Calu3 (cell line): ENCODE results near the gene ANP32B. TPM values are rescaled to one million over a fixed set of nuclear protein-coding genes. Genes with fewer than 3 reads are reported as not detected.

Source experiments
- BruUV-seq: library from RNA; stranded (reverse); fragments of 400-500 nt; replicated peaks from 2 replicates; lab custom pipeline; 2021; lab: Mats Ljungman, UMichigan
- CTCF ChIA-PET: fragments of 300-600 bp; sonication (Branson Sonifier 250); formaldehyde crosslinking; loops from one replicate; lab custom pipeline; 2022; ENCODE audit warnings: antibody characterized with exemption; lab: Charles Lee
- DNase-seq: peaks from one replicate; pipeline ENCODE4 v3.0.0; 2022
- H3K27ac Mint-ChIP-seq: one replicate; pipeline ENCODE4 v1.8.0; 2022; ENCODE audit warnings: mixed read lengths; ENCODE audit not compliant: unreplicated experiment
- H3K27me3 Mint-ChIP-seq: one replicate; pipeline ENCODE4 v1.8.0; 2022; ENCODE audit warnings: mixed read lengths; ENCODE audit not compliant: unreplicated experiment
- H3K36me3 Mint-ChIP-seq: one replicate; pipeline ENCODE4 v1.8.0; 2022; ENCODE audit warnings: mild to moderate bottlenecking, moderate library complexity, mixed read lengths; ENCODE audit not compliant: insufficient read depth, unreplicated experiment
- H3K4me1 Mint-ChIP-seq: one replicate; pipeline ENCODE4 v1.8.0; 2022; ENCODE audit warnings: mild to moderate bottlenecking, low read depth, mixed read lengths; ENCODE audit not compliant: unreplicated experiment
- H3K4me3 Mint-ChIP-seq: one replicate; pipeline ENCODE4 v1.8.0; 2022; ENCODE audit warnings: mild to moderate bottlenecking, low read depth, moderate library complexity, mixed read lengths; ENCODE audit not compliant: unreplicated experiment
- H3K9me3 Mint-ChIP-seq: one replicate; pipeline ENCODE4 v1.8.0; 2022; ENCODE audit warnings: low read depth, mixed read lengths; ENCODE audit not compliant: unreplicated experiment
- intact Hi-C: fragments of 100-400 bp; cut with micrococcal nuclease; formaldehyde crosslinking; loops from one replicate; pipeline ENCODE4 v1.10.0; 2022; ENCODE audit not compliant: unreplicated experiment
- total RNA-seq: library from RNA; stranded (reverse); gene quantifications from 2 replicates; pipeline ENCODE4 v1.2.3, GENCODE V29; 2022
- TF ChIP-seq, protein P1 (sequence below): fragments of 200-600 bp; IDR thresholded peaks from one replicate; pipeline ENCODE4 v1.8.0; 2022; ENCODE audit warnings: antibody characterized with exemption; ENCODE audit not compliant: unreplicated experiment

ANP32B gene
- total RNA-seq, 1 experiment from 2014 or later: 135 TPM

- H3K9me3 Mint-ChIP-seq: no peaks in the 10 kb centered on the region
- no TSS peak for BruUV-seq
- no peaks in the 10 kb centered on the region for H3K27me3 Mint-ChIP-seq
- no peak overlapping the region for H3K4me3 Mint-ChIP-seq
- intact Hi-C loops: no loop called here
- H3K4me1 Mint-ChIP-seq: peaks cover 7% of the 10 kb centered on the region
- CTCF ChIA-PET: no interaction called here
- TF ChIP-seq, protein P1, sequence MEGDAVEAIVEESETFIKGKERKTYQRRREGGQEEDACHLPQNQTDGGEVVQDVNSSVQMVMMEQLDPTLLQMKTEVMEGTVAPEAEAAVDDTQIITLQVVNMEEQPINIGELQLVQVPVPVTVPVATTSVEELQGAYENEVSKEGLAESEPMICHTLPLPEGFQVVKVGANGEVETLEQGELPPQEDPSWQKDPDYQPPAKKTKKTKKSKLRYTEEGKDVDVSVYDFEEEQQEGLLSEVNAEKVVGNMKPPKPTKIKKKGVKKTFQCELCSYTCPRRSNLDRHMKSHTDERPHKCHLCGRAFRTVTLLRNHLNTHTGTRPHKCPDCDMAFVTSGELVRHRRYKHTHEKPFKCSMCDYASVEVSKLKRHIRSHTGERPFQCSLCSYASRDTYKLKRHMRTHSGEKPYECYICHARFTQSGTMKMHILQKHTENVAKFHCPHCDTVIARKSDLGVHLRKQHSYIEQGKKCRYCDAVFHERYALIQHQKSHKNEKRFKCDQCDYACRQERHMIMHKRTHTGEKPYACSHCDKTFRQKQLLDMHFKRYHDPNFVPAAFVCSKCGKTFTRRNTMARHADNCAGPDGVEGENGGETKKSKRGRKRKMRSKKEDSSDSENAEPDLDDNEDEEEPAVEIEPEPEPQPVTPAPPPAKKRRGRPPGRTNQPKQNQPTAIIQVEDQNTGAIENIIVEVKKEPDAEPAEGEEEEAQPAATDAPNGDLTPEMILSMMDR: no peak
- peaks cover 33% of the 10 kb centered on the region for H3K36me3 Mint-ChIP-seq
- H3K27ac Mint-ChIP-seq: no peak overlapping the region
- DNase-seq: no peak
Observed at GRCh38 chr9:97997330-97998276, 14.5 kb downstream of the ANP32B start.

DNA sequence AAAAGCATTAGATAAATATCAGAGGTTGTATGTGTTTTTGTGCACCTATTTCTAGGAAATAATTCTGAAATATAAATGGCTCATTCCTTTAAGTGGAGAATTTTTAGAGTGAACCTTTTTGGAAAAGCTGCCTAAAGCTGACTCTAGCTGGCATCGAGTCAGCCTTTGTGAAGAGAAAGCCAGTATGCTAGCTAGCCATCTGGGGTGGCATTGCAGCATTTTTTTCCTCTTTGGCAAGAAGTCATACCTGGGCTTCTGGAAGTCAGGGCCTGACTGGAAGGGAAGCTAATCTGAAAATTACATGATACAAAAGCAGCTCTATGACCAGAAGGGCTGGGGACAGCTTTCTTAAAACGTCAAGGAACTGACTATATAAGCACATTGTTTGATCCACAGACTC lies 19.7 kb downstream of the ANP32B start:
- TF ChIP-seq, protein P1: no peak
- no TSS peak for BruUV-seq
- CTCF ChIA-PET: no interaction called here
- Mint-ChIP-seq H3K27ac (no peak overlapping the region), H3K4me3 (no peak overlapping the region), H3K4me1 (no peaks in the 10 kb centered on the region), H3K9me3 (no peaks in the 10 kb centered on the region), H3K36me3 (peaks cover 26% of the 10 kb centered on the region), H3K27me3 (no peaks in the 10 kb centered on the region)
- no peak for DNase-seq
- intact Hi-C loops: no loop called here

GRCh38 chr9:98006127-98006796 lies 23.1 kb downstream of the ANP32B start:
- no peaks in the 10 kb centered on the region for H3K9me3 Mint-ChIP-seq
- intact Hi-C loops: no loop called here
- no peaks in the 10 kb centered on the region for H3K4me1 Mint-ChIP-seq
- DNase-seq: no peak
- no peak overlapping the region for H3K4me3 Mint-ChIP-seq
- BruUV-seq: no TSS peak
- no peaks in the 10 kb centered on the region for H3K27me3 Mint-ChIP-seq
- H3K27ac Mint-ChIP-seq: no peak overlapping the region
- CTCF ChIA-PET: no interaction called here
- TF ChIP-seq, protein P1: no peak
- H3K36me3 Mint-ChIP-seq: peaks cover 26% of the 10 kb centered on the region

- BruUV-seq: no TSS peak
- TF ChIP-seq, protein P1: no peak
- intact Hi-C loops: no loop called here
- no peak overlapping the region for H3K27ac Mint-ChIP-seq
- peaks cover 29% of the 10 kb centered on the region for H3K36me3 Mint-ChIP-seq
- CTCF ChIA-PET: no interaction called here
- H3K4me1 Mint-ChIP-seq: no peaks in the 10 kb centered on the region
- DNase-seq: no peak
- no peak overlapping the region for H3K4me3 Mint-ChIP-seq
- H3K27me3 Mint-ChIP-seq: no peaks in the 10 kb centered on the region
- H3K9me3 Mint-ChIP-seq: no peaks in the 10 kb centered on the region
Observed at GRCh38 chr9:98007251-98007928, 24.2 kb downstream of the ANP32B start.
